A549 (cell line): ENCODE data around the gene BSCL2.

ENCODE experiments used
- CTCF ChIP-seq: fragments of >200 bp; sonication (Bioruptor Twin); formaldehyde crosslinking; IDR thresholded peaks from 3 replicates; pipeline ENCODE4 v1.5.1; 2016
- EP300 ChIP-seq, 2 experiments: fragments of >200 bp; sonication (Bioruptor Twin); formaldehyde crosslinking; IDR thresholded peaks; 2 replicates in 1 of 2; 3 replicates in 1 of 2; pipeline ENCODE4 v1.6.1; 2016 to 2017
- HDAC2 ChIP-seq: fragments of 200-600 bp; sonication (generic); IDR thresholded peaks from 2 replicates; pipeline ENCODE4 v1.6.1; 2016
- HOXB5 ChIP-seq: fragments of 250-450 bp; sonication (Bioruptor Pico); IDR thresholded peaks from 2 replicates; pipeline ENCODE4 v1.5.0; 2020; ENCODE audit warnings: mild to moderate bottlenecking, moderate library complexity
- MAZ ChIP-seq: fragments of 150-350 bp; IDR thresholded peaks from 2 replicates; pipeline ENCODE4 v1.6.1; 2014; ENCODE audit warnings: antibody characterized with exemption, low read depth, low read length, borderline replicate concordance
- PHF8 ChIP-seq: fragments of 200-600 bp; sonication (generic); IDR thresholded peaks from 2 replicates; pipeline ENCODE4 v1.6.1; 2016; ENCODE audit warnings: low read depth, mild to moderate bottlenecking, antibody characterized with exemption, moderate library complexity, borderline replicate concordance
- POLR2A ChIP-seq: IDR thresholded peaks from 2 replicates; pipeline ENCODE4 v1.6.1; 2012; ENCODE audit warnings: mild to moderate bottlenecking, low read length
- RCOR1 ChIP-seq: fragments of 150-350 bp; IDR thresholded peaks from 2 replicates; pipeline ENCODE4 v1.6.1; 2014; ENCODE audit warnings: antibody characterized with exemption, low read length, low read depth
- TF ChIP-seq, protein P1 (sequence below): fragments of 250-450 bp; sonication (Bioruptor Pico); IDR thresholded peaks from 2 replicates; pipeline ENCODE4 v1.5.0; 2021; ENCODE audit warnings: mild to moderate bottlenecking, moderate library complexity, borderline replicate concordance

DNA sequence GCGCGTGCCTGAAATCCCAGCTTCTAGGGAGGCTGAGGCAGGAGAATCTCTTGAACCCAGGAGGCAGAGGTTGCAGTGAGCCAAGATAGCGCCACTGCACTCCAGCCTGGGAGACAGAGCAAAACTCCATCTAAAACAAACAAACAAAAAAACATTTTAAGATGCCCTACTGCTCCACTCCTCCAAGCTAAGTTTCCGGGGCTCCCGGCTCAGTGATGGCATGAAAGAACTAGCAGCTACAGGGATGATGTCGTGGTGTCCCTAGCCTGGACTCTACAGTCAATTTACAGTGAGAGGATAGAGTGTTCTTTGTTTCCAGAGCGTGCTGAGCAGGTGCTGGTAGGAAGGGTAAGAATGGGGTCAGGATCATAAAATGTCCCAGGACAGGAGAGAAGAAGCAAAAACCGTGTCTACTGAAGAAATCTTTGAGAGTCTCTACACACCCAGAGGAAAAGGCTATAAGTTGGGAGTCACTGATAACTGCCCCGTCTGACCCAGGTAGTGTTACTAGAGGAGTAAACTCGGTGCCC lies 47.9 kb upstream of the BSCL2 start:
- TF ChIP-seq PHF8 (no peak), CTCF (no peak), EP300 (IDR thresholded peaks at IDR 0.05) (no peak), MAZ (no peak), POLR2A (no peak), HDAC2 (no peak), RCOR1 (no peak), HOXB5 (CRISPR knock-in tag) (no peak)
- TF ChIP-seq, protein P1, sequence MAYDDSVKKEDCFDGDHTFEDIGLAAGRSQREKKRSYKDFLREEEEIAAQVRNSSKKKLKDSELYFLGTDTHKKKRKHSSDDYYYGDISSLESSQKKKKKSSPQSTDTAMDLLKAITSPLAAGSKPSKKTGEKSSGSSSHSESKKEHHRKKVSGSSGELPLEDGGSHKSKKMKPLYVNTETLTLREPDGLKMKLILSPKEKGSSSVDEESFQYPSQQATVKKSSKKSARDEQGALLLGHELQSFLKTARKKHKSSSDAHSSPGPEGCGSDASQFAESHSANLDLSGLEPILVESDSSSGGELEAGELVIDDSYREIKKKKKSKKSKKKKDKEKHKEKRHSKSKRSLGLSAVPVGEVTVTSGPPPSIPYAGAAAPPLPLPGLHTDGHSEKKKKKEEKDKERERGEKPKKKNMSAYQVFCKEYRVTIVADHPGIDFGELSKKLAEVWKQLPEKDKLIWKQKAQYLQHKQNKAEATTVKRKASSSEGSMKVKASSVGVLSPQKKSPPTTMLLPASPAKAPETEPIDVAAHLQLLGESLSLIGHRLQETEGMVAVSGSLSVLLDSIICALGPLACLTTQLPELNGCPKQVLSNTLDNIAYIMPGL (CRISPR knock-in tag) = no peak
